Naive thymus-derived CD8-positive, alpha-beta T cell (primary cell): ENCODE data around the gene ANTXR1. TPM values are rescaled to one million over a fixed set of nuclear protein-coding genes. Genes with fewer than 3 reads are reported as not detected.

Experiments used
- ATAC-seq, 2 donors: fragments of 150-1000 bp; cut with Tn5 transposase in 1 of 2; sonication (Bioruptor Pico), chemical (Tn5 transposase) in 1 of 2; 1 replicate in 1 of 2; 2 replicates in 1 of 2; pipeline ENCODE4 v1.10.0; 2021; ENCODE audit warnings: mild to moderate bottlenecking in 2 of 2, moderate library complexity in 2 of 2
- POLR2A ChIA-PET: fragments of 350-600 bp; sonication (Branson Sonifier 250); formaldehyde crosslinking; loops from one replicate; lab custom pipeline; 2021; ENCODE audit warnings: antibody characterized with exemption; lab: Charles Lee
- DNase-seq, 10 donors: peaks; one replicate each; pipeline versions ENCODE4 v3.0.0 to v3.0.0-alpha.2; 2020 to 2022
- H3K27ac Mint-ChIP-seq, 10 donors: one replicate each; pipeline ENCODE4 v1.8.0; 2020 to 2022; ENCODE audit warnings: mild to moderate bottlenecking in 10 of 10, mixed read lengths in 10 of 10, moderate library complexity in 4 of 10, inconsistent platforms in 1 of 10
- H3K27me3 Mint-ChIP-seq, 5 donors: one replicate each; pipeline ENCODE4 v1.8.0; 2021 to 2022; ENCODE audit warnings: mixed read lengths in 5 of 5
- H3K36me3 Mint-ChIP-seq, 3 donors: one replicate each; pipeline ENCODE4 v1.8.0; 2020 to 2022; ENCODE audit warnings: mixed read lengths in 3 of 3, mild to moderate bottlenecking in 2 of 3, inconsistent platforms in 1 of 3
- H3K4me1 Mint-ChIP-seq, 4 donors: one replicate each; pipeline ENCODE4 v1.8.0; 2021 to 2022; ENCODE audit warnings: mixed read lengths in 4 of 4
- H3K4me3 Mint-ChIP-seq, 10 donors: one replicate each; pipeline ENCODE4 v1.8.0; 2020 to 2022; ENCODE audit warnings: mild to moderate bottlenecking in 10 of 10, mixed read lengths in 10 of 10, moderate library complexity in 6 of 10, inconsistent platforms in 1 of 10
- H3K9me3 Mint-ChIP-seq, 9 donors: one replicate each; pipeline ENCODE4 v1.8.0; 2020 to 2022; ENCODE audit warnings: mixed read lengths in 9 of 9, mild to moderate bottlenecking in 3 of 9, inconsistent platforms in 1 of 9, moderate library complexity in 1 of 9
- polyA plus RNA-seq, 3 donors: library from polyadenylated mRNA; unstranded; fragments of 300-500 nt; fragmentation: Illumina TruSeq; gene quantifications; one replicate each; pipeline ENCODE4 v1.2.3, GENCODE V29; 2021
- total RNA-seq, 8 experiments: library from RNA in 2 of 8; stranded (reverse) in 2 of 8; gene quantifications; one replicate each; pipeline ENCODE4 v1.2.3 and lab custom pipeline; 2021 to 2026

ANTXR1 gene
- total and polyA plus RNA-seq, 5 experiments from 2014 or later, result 0.08 to 0.20 (median 0.14) TPM; not detected in 2

DNA sequence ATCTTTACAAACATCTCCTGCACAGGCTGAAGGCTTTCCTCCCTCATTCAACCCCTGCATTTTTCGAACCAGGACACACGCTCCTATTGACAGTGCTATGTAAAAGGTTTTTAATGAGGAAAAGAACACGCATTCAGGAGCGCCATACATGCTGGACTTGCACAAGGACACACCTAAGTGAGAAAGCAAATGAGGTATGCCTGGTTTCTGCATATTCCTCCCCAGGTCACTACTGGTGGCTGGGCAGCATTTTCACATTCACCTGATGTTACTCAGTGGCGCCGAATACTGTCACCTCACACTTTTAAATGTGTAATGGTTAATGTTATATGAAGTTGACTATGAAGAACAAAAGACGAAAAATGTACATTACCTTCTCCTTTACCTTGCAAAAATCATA, 150.6 kb downstream of the ANTXR1 start:
- DNase-seq (no peak), ATAC-seq (no peak)
- Mint-ChIP-seq H3K27me3 (peaks cover 6 to 16% (median 9%) of the 10 kb centered on the region in 5 donors), H3K4me1 (peaks cover 0 to 9% (median 4%) of the 10 kb centered on the region in 4 donors), H3K9me3 (no peaks in the 10 kb centered on the region), H3K27ac (no peak overlapping the region), H3K36me3 (no peaks in the 10 kb centered on the region), H3K4me3 (peak overlapping the region in 1 of 10 donors; percentile 21)
- POLR2A ChIA-PET, result no interaction called here

DNA sequence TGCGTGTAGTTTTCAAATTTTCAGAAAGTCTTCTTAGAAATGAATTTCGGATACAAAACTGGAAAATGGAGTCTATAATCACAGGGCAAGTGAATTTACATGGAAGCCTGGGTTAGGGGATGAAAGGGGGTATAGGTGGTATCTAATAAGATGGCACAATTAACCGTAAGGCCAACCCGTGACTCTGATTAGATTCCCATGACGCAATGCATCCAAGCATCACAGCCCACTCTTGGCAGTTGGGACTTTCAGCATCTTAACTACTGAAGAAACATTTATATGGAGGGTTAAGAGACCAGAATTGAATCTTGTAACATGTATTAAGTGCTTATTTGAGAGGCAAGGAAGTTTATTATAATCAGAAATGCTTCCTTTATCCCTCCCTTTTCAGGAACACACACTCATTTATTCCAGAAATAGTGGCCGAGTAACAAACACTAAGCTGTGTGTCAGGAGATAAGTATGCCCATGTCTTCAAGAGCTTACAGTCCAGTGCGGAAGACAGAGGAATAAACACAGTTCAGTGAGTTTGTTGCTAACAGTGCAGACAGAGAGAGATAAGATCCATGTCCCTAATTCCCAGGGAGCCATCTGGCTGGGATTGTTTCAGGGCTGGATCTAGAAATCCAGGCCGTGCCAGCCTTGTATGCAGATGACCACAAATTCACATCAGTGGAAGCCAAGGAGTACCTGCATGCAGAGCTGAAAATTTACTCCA, 151.2 kb downstream of the ANTXR1 start:
- H3K27me3 Mint-ChIP-seq, result peaks cover 6 to 16% (median 11%) of the 10 kb centered on the region in 5 donors
- H3K27ac Mint-ChIP-seq, result no peak overlapping the region
- ATAC-seq, result no peak
- peaks cover 0 to 9% (median 4%) of the 10 kb centered on the region in 4 donors for H3K4me1 Mint-ChIP-seq
- POLR2A ChIA-PET, result no interaction called here
- no peaks in the 10 kb centered on the region for H3K36me3 Mint-ChIP-seq
- no peak for DNase-seq
- H3K4me3 Mint-ChIP-seq, result no peak overlapping the region
- H3K9me3 Mint-ChIP-seq, result no peaks in the 10 kb centered on the region

DNA sequence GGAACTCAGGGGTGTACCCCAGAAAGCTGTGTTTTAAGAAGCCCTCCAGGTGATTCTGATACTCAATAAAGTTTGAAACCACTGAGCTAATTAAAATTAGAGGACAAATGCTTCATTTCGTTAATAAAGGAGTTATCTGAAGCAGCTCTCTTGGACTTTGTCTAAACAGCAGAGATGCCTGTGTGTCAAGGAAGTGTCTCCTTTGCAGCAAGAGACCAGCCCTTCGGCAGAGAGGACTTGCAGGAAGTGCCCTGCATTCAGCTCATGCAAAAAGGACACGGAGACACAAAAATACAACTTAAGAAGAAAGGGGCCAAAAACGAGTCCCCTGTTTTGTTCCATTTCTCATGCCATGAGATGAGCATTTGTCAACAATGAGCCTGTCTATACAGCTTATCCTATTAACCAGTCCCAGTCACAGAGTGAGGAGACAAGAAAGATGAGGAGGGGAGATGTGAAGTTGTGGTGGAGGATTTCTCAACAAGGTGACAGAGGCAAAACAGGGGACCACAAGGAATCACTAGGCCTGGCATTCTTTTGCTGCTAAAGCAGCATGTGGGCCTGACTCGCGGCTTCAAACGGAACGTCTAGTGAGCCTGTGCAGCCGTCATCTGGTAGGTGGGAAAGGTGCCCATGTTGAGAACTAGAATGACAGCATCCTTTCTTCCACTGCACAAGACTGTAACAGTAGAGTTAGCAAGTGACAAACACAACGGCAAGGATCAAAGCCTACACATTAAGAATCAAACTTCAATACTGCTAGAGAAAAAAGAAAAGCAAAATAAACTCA, 152.3 kb downstream of the ANTXR1 start:
- no peak for DNase-seq
- Mint-ChIP-seq H3K9me3 (no peaks in the 10 kb centered on the region), H3K27ac (no peak overlapping the region), H3K27me3 (peaks cover 6 to 19% (median 15%) of the 10 kb centered on the region in 5 donors), H3K4me3 (no peak overlapping the region), H3K36me3 (no peaks in the 10 kb centered on the region), H3K4me1 (peaks cover 0 to 9% (median 4%) of the 10 kb centered on the region in 4 donors)
- POLR2A ChIA-PET, result no interaction called here
- no peak for ATAC-seq

- DNase-seq (no peak), ATAC-seq (no peak)
- H3K27me3 Mint-ChIP-seq, result peaks cover 6 to 19% (median 16%) of the 10 kb centered on the region in 5 donors
- H3K27ac Mint-ChIP-seq, result no peak overlapping the region
- POLR2A ChIA-PET, result no interaction called here
- no peaks in the 10 kb centered on the region for H3K9me3 Mint-ChIP-seq
- peaks cover 0 to 9% (median 4%) of the 10 kb centered on the region in 4 donors for H3K4me1 Mint-ChIP-seq
- no peak overlapping the region for H3K4me3 Mint-ChIP-seq
- no peaks in the 10 kb centered on the region for H3K36me3 Mint-ChIP-seq
Observed at GRCh38 chr2:69166465-69166811, 153.5 kb downstream of the ANTXR1 start.

- ATAC-seq (no peak), DNase-seq (no peak)
- Mint-ChIP-seq H3K27ac (no peak overlapping the region), H3K27me3 (peaks cover 6 to 19% (median 16%) of the 10 kb centered on the region in 5 donors), H3K36me3 (no peaks in the 10 kb centered on the region), H3K9me3 (no peaks in the 10 kb centered on the region), H3K4me1 (peaks cover 0 to 9% (median 4%) of the 10 kb centered on the region in 4 donors), H3K4me3 (no peak overlapping the region)
- POLR2A ChIA-PET, result no interaction called here
Observed at GRCh38 chr2:69166812-69167468, 154.0 kb downstream of the ANTXR1 start.

GRCh38 chr2:69167469-69167822, 154.5 kb downstream of the ANTXR1 start:
- Mint-ChIP-seq H3K4me1 (peaks cover 0 to 9% (median 4%) of the 10 kb centered on the region in 4 donors), H3K9me3 (no peaks in the 10 kb centered on the region), H3K4me3 (no peak overlapping the region), H3K27ac (no peak overlapping the region), H3K27me3 (peaks cover 7 to 19% (median 16%) of the 10 kb centered on the region in 5 donors), H3K36me3 (no peaks in the 10 kb centered on the region)
- POLR2A ChIA-PET, result no interaction called here
- DNase-seq (no peak), ATAC-seq (no peak)

DNA sequence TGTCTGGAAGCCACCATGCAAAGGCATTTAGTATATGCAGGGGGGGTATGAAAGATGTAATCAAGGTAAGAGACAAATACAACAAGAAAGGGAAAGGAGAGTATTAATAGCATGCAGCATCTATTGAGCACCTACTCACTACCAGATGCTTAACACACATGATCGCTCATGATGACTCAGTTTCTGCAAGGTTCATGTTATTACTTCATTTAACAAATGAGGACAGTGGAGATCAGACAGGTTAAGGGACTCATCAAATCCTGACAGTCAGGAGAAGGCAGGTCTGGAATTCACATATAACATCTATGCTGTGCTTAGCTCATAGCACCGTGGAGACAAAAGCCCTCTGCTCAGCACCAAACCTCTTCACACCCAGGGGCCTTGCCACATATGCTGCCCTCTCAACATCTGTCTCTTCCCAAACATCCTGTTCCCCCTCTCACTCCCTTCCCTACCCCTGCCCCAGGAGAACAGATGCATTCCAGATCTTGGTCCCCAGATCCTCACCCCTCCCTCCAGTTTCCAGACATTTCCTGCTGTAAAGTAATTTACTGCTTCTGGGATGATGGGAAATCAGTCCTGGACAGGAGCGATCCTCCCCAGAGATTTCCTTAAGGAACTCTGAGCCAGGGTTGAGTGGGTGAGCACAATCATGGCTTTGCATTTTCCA, 155.3 kb downstream of the ANTXR1 start:
- POLR2A ChIA-PET, result no interaction called here
- DNase-seq (no peak), ATAC-seq (no peak)
- Mint-ChIP-seq H3K27ac (no peak overlapping the region), H3K4me1 (peaks cover 0 to 4% (median 2%) of the 10 kb centered on the region in 4 donors), H3K9me3 (no peaks in the 10 kb centered on the region), H3K36me3 (no peaks in the 10 kb centered on the region), H3K4me3 (no peak overlapping the region), H3K27me3 (peaks cover 6 to 19% (median 16%) of the 10 kb centered on the region in 5 donors)

- no peak overlapping the region for H3K4me3 Mint-ChIP-seq
- H3K27ac Mint-ChIP-seq, result no peak overlapping the region
- peaks cover 0 to 2% (median 0%) of the 10 kb centered on the region in 4 donors for H3K4me1 Mint-ChIP-seq
- peaks cover 8 to 19% (median 10%) of the 10 kb centered on the region in 5 donors for H3K27me3 Mint-ChIP-seq
- no peaks in the 10 kb centered on the region for H3K36me3 Mint-ChIP-seq
- ATAC-seq, result no peak
- no peak for DNase-seq
- POLR2A ChIA-PET, result no interaction called here
- no peaks in the 10 kb centered on the region for H3K9me3 Mint-ChIP-seq
Observed at GRCh38 chr2:69168950-69169654, 156.1 kb downstream of the ANTXR1 start.

DNA sequence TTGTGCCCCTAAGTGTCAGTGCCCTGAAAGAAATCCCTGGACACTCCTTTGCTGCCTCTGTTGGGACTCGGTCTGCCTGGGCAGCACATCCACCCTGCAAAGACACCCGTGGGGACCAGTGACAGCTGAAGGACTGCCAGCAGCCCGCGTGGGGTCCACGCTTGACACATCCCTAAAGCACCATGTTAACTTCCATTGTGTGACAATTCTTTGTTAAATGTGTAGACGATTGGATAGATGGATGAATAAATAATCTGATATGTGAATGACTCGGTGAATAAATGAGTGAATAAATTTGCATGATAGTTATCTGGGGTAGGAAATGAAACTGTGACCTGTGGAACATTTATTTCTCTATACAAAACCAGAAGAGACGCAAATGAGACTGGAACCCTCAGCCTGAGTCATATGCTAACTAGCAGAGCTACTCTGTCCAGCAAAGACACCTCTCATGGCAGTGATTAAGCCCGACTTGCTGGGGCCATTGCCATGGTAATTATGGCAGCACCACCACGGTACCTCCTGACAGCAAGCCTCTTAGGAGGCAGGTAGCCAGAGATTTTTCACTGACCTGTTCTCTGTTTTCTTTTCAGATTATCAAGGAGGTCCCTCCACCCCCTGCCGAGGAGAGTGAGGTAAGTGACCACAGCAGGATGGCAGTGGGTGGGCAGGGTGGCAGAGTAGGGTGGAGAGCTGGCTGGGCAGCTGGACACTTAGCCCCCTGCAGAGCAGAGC, 156.8 kb downstream of the ANTXR1 start:
- H3K4me3 Mint-ChIP-seq, result no peak overlapping the region

DNA sequence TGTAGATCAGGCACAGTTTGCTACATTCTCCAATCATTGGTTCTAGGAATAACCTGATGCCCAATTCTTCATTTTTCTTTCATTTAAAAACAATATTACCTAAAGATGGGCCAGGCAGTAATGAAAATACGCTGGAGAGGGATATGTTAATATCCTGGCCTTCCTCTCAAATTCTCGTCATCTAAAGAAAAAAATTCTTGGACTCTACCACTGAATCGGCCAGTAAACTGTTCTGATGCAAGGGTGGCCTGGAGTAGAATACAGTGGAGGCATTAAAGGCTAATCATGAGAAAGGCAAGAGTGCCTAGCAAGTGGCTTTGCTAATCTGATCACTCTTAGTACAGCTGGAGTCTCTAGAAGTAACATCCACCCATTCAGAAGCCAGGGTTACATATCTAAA, 157.7 kb downstream of the ANTXR1 start:
- POLR2A ChIA-PET, result no interaction called here
- no peak overlapping the region for H3K27ac Mint-ChIP-seq
- H3K4me3 Mint-ChIP-seq, result no peak overlapping the region
- ATAC-seq (no peak), DNase-seq (no peak)
- no peaks in the 10 kb centered on the region for H3K9me3 Mint-ChIP-seq
- peaks cover 8 to 20% (median 10%) of the 10 kb centered on the region in 5 donors for H3K27me3 Mint-ChIP-seq
- no peaks in the 10 kb centered on the region for H3K4me1 Mint-ChIP-seq
- H3K36me3 Mint-ChIP-seq, result no peaks in the 10 kb centered on the region

More for the DNA sequence above, 156.8 kb downstream of the ANTXR1 start:
- POLR2A ChIA-PET, result no interaction called here
- ATAC-seq, result no peak
- peaks cover 0 to 2% (median 0%) of the 10 kb centered on the region in 4 donors for H3K4me1 Mint-ChIP-seq
- H3K27me3 Mint-ChIP-seq, result peaks cover 8 to 19% (median 10%) of the 10 kb centered on the region in 5 donors
- no peaks in the 10 kb centered on the region for H3K9me3 Mint-ChIP-seq
- H3K27ac Mint-ChIP-seq, result no peak overlapping the region
- DNase-seq, result no peak
- H3K36me3 Mint-ChIP-seq, result no peaks in the 10 kb centered on the region

DNA sequence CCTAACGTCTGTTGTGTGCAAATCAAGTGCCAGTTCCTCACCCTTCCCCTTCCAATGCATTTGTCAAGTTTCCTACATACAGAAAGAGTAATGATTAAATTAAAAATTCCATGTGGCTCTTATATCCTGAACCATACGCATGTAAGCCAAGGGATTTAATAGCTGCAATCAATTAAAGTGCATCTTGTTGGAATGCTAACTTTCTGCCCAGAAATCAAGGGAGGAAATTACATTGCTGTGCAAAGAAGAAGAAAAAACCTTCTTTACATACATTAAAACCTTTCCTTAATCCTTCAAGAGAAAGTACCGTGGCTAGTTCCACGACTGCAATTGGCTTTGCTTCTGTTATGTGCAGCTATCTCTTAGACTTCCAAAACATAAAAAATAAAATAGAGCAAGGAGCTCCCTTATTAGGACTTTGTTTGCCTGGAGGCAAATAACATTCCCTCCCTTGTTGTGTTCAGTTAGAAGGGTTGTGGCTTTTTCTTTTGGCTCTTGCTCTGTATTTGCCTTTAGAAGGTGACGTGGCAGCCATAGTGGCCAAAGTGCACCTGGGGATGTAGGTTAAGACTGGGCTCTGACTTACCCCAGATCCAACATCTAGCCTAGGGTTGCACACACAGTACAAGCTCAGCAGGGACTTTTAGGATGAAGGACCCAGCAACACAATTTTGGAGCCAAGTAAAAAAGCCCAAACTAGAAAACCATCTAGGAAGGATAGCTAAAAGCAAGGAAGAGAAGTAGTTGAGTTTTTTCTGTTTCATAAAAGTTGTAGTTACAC, 158.3 kb downstream of the ANTXR1 start:
- ATAC-seq (no peak), DNase-seq (no peak)
- no peak overlapping the region for H3K4me3 Mint-ChIP-seq
- POLR2A ChIA-PET, result no interaction called here
- no peaks in the 10 kb centered on the region for H3K4me1 Mint-ChIP-seq
- no peak overlapping the region for H3K27ac Mint-ChIP-seq
- H3K27me3 Mint-ChIP-seq, result peaks cover 7 to 20% (median 10%) of the 10 kb centered on the region in 5 donors
- no peaks in the 10 kb centered on the region for H3K9me3 Mint-ChIP-seq
- H3K36me3 Mint-ChIP-seq, result no peaks in the 10 kb centered on the region
